ENCODE data around the gene SLC16A3. TPM values are rescaled to one million over a fixed set of nuclear protein-coding genes. Genes with fewer than 3 reads are reported as not detected.
A peak's percentile ranks its signal among the peaks of the same experiment; 100 is the strongest.

Gene SLC16A3
- total RNA-seq, 1 donor from 2014 or later, result 68.8 TPM

GRCh38 chr17:82225368-82226029, 3.3 kb upstream of the SLC16A3 start:
- H3K27me3 Mint-ChIP-seq (ENCODE audit: low read depth), result peaks cover 17% of the 10 kb centered on the region
- TF ChIP-seq CTCF (IDR thresholded peaks at IDR 0.05; ENCODE audit: unreplicated experiment), result no peak
- H3K4me1 Mint-ChIP-seq, result peaks cover 5% of the 10 kb centered on the region
- H3K9me3 Mint-ChIP-seq, result no peaks in the 10 kb centered on the region
- no peak for DNase-seq (ENCODE audit: low spot score in 2 of 2, unreplicated experiment in 2 of 2)
- no peak overlapping the region for H3K27ac Mint-ChIP-seq
- H3K36me3 Mint-ChIP-seq, result no peaks in the 10 kb centered on the region
- H3K4me3 Mint-ChIP-seq, result no peak overlapping the region

GRCh38 chr17:82226146-82226808, 2.6 kb upstream of the SLC16A3 start:
- Mint-ChIP-seq H3K36me3 (no peaks in the 10 kb centered on the region), H3K4me1 (peaks cover 5% of the 10 kb centered on the region), H3K9me3 (no peaks in the 10 kb centered on the region), H3K27me3 (ENCODE audit: low read depth) (peaks cover 17% of the 10 kb centered on the region), H3K4me3 (no peak overlapping the region), H3K27ac (no peak overlapping the region)
- DNase-seq (ENCODE audit: low spot score in 2 of 2, unreplicated experiment in 2 of 2), result no peak
- TF ChIP-seq CTCF (IDR thresholded peaks at IDR 0.05; ENCODE audit: unreplicated experiment), result no peak

GRCh38 chr17:82226809-82227628, 1.8 kb upstream of the SLC16A3 start:
- DNase-seq (ENCODE audit: low spot score in 2 of 2, unreplicated experiment in 2 of 2), result no peak
- H3K4me1 Mint-ChIP-seq, result peaks cover 5% of the 10 kb centered on the region
- no peak for TF ChIP-seq CTCF (IDR thresholded peaks at IDR 0.05; ENCODE audit: unreplicated experiment)

GRCh38 chr17:82227629-82228277, 1.1 kb upstream of the SLC16A3 start:
- no peaks in the 10 kb centered on the region for H3K36me3 Mint-ChIP-seq
- H3K27ac Mint-ChIP-seq, result no peak overlapping the region
- peaks cover 5% of the 10 kb centered on the region for H3K4me1 Mint-ChIP-seq
- no peaks in the 10 kb centered on the region for H3K9me3 Mint-ChIP-seq
- H3K27me3 Mint-ChIP-seq (ENCODE audit: low read depth), result peaks cover 14% of the 10 kb centered on the region
- peak overlapping the region; percentile 52 for H3K4me3 Mint-ChIP-seq
- no peak for DNase-seq (ENCODE audit: low spot score in 2 of 2, unreplicated experiment in 2 of 2)
- TF ChIP-seq CTCF (IDR thresholded peaks at IDR 0.05; ENCODE audit: unreplicated experiment), result no peak

More at GRCh38 chr17:82226809-82227628, 1.8 kb upstream of the SLC16A3 start:
- Mint-ChIP-seq H3K27ac (no peak overlapping the region), H3K27me3 (ENCODE audit: low read depth) (peaks cover 14% of the 10 kb centered on the region), H3K36me3 (no peaks in the 10 kb centered on the region), H3K4me3 (peak overlapping the region; percentile 37), H3K9me3 (no peaks in the 10 kb centered on the region)

GRCh38 chr17:82228278-82228841, 482 bp upstream of the SLC16A3 start:
- peak overlapping the region; percentile 52 for H3K4me3 Mint-ChIP-seq
- H3K9me3 Mint-ChIP-seq, result no peaks in the 10 kb centered on the region
- peaks cover 5% of the 10 kb centered on the region for H3K4me1 Mint-ChIP-seq
- no peaks in the 10 kb centered on the region for H3K36me3 Mint-ChIP-seq
- no peak for TF ChIP-seq CTCF (IDR thresholded peaks at IDR 0.05; ENCODE audit: unreplicated experiment)
- no peak overlapping the region for H3K27ac Mint-ChIP-seq
- no peak for DNase-seq (ENCODE audit: low spot score in 2 of 2, unreplicated experiment in 2 of 2)
- H3K27me3 Mint-ChIP-seq (ENCODE audit: low read depth), result peaks cover 14% of the 10 kb centered on the region
